CD4-positive, alpha-beta T cell treated with Interleukin-10 for 1 hour (primary cell): Measurements from ENCODE around the gene PAM.
"Not testable (repeated sequence)": the region's sequence is repeated elsewhere in the genome, so short reads cannot be mapped to it uniquely, and the experiment has no call there.

Experiments
- DNase-seq: peaks from one replicate; pipeline ENCODE4 v3.0.0-alpha.2; 2020

Gene PAM

GRCh38 chr5:102946971-102947370 lies 191.9 kb downstream of the PAM start:
- no peak for DNase-seq

GRCh38 chr5:102955488-102955887 lies 200.4 kb downstream of the PAM start:
- no peak for DNase-seq

GRCh38 chr5:102956599-102956998 lies 201.5 kb downstream of the PAM start:
- no peak for DNase-seq

- no peak for DNase-seq
These were observed 202.0 kb downstream of the PAM start for GRCh38 chr5:102957141-102957540.

GRCh38 chr5:102958481-102959011 lies 203.4 kb downstream of the PAM start:
- DNase-seq, result no peak

GRCh38 chr5:102959055-102959454 lies 203.9 kb downstream of the PAM start:
- DNase-seq, result no peak

GRCh38 chr5:102961671-102962070 lies 206.6 kb downstream of the PAM start:
- DNase-seq, result no peak

- DNase-seq, result no peak
These were observed 210.5 kb downstream of the PAM start for GRCh38 chr5:102965653-102966052.

- DNase-seq, result no peak
These were observed 214.5 kb downstream of the PAM start for GRCh38 chr5:102969641-102970040.

GRCh38 chr5:102971676-102972293 lies 216.7 kb downstream of the PAM start:
- DNase-seq, result no peak

- no peak for DNase-seq
These were observed 219.1 kb downstream of the PAM start for GRCh38 chr5:102974177-102974576.

- DNase-seq, result no peak
These were observed 219.9 kb downstream of the PAM start for GRCh38 chr5:102975045-102975444.

GRCh38 chr5:102975457-102976182 lies 220.5 kb downstream of the PAM start:
- no peak for DNase-seq

- DNase-seq, result no peak
These were observed 227.0 kb downstream of the PAM start for GRCh38 chr5:102981957-102982635.

- DNase-seq, result no peak
These were observed 231.0 kb downstream of the PAM start for GRCh38 chr5:102986074-102986473.

- DNase-seq, result no peak
These were observed 233.4 kb downstream of the PAM start for GRCh38 chr5:102988459-102988858.

- no peak for DNase-seq
These were observed 236.7 kb downstream of the PAM start for GRCh38 chr5:102991802-102992201.

- DNase-seq, result no peak
These were observed 241.0 kb downstream of the PAM start for GRCh38 chr5:102996011-102996575.

GRCh38 chr5:102998224-102998623 lies 243.1 kb downstream of the PAM start:
- no peak for DNase-seq

- DNase-seq, result no peak
These were observed 244.1 kb downstream of the PAM start for GRCh38 chr5:102999191-102999590.

GRCh38 chr5:102999621-103000020 lies 244.5 kb downstream of the PAM start:
- DNase-seq, result not testable (repeated sequence)

- no peak for DNase-seq
These were observed 245.0 kb downstream of the PAM start for GRCh38 chr5:103000089-103000488.

- DNase-seq, result no peak
These were observed 248.8 kb downstream of the PAM start for GRCh38 chr5:103003872-103004271.

GRCh38 chr5:103005276-103005675 lies 250.2 kb downstream of the PAM start:
- DNase-seq, result no peak
